ENCODE data around the gene CCDC82. TPM values are rescaled to one million over a fixed set of nuclear protein-coding genes. Genes with fewer than 3 reads are reported as not detected.

Gene CCDC82
- total and polyA plus RNA-seq, 2 of the 4 experiments (the other 2 are of a cell fraction) = 4.1 to 9.4 TPM

DNA sequence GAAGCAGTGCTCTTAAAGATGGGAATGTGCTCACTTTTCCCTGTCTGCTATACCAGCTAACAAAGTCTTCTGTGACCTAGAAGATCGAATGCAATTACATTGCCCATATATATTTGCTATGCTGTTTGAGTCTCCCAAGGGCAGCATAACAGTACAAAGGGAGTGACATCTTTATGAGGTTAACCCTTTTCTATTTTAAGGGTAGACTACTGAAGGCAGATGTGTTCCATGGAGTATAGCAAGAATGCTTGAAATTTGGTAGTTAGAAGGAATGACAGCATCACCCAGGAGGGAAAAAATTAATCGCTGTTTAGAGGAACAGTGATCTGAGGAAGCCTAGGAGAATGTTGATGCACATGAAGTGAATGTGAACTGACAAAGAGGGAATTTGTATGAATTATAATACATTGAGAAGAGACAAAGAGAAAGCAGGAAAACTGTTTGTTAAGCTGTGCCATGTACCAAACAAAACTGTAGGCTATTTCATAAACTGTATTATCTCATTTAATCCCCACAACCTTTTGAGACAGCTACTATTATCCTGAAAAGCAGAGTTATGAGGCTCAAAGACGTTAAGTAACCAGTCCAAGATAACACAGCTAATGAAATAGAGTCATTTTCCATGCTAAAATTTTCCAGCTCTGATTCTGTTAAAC lies 59.7 kb downstream of the CCDC82 start:
- 100% methylated on average over 1 of the region's 3 CpGs; no CpG with 5 or more reads in 1 of the 2 experiments for WGBS, 2 experiments (ENCODE audit: extremely low coverage in 2 of 2, insufficient read length in 1 of 2)
- no peak overlapping the region; the same call in 1 of the 2 replicates for H3K27ac ChIP-seq (ENCODE audit: insufficient read depth, low read length)
- ATAC-seq (ENCODE audit: low read depth) = no peak

More for the DNA sequence above, 59.7 kb downstream of the CCDC82 start:
- Histone ChIP-seq H2AK5ac (ENCODE audit: low read depth, low read length) (no peak overlapping the region), H3K18ac (ENCODE audit: low read depth, low read length) (peak overlapping the region; percentile 39; the same call in 1 of the 2 replicates), H2BK15ac (ENCODE audit: low read depth, low read length) (0 out of 3 replicates have a peak overlapping the region, but pooled peaks have one; percentile 21), H3K4ac (ENCODE audit: low read depth, low read length) (peak overlapping the region; percentile 27; the same call in 1 of the 2 replicates), H3K4me1 (ENCODE audit: control insufficient read depth, insufficient read depth, low read length) (peaks cover 42% of the 10 kb centered on the region), H3K27me3 (ENCODE audit: control insufficient read depth, insufficient read depth, low read length) (no peaks in the 10 kb centered on the region), H3K9ac (ENCODE audit: low read depth, low read length) (no peak overlapping the region), H3K79me1 (ENCODE audit: low read depth in 1 of 2, low read length in 2 of 2) (peaks cover 29 to 74% of the 10 kb centered on the region in 2 experiments), H4K8ac (ENCODE audit: low read depth in 2 of 2, low read length in 2 of 2) (no peak overlapping the region), H2AK9ac (replicated peaks; ENCODE audit: low read depth, low read length, poor library complexity) (no peak overlapping the region), H3K9me1 (ENCODE audit: insufficient read depth, low read length) (peaks cover 18% of the 10 kb centered on the region), H3K14ac (replicated peaks; ENCODE audit: low read depth, low read length) (0 out of 2 replicates have a peak overlapping the region, but pooled peaks have one; percentile 28), H3K4me2 (ENCODE audit: low read depth, low read length) (peak overlapping the region; percentile 10; the same call in 1 of the 2 replicates), H2BK120ac (ENCODE audit: low read depth, low read length) (peak overlapping the region; percentile 3; the same call in 1 of the 2 replicates), H2AFZ (replicated peaks; ENCODE audit: low read length, poor library complexity) (no peak overlapping the region), H2BK5ac (ENCODE audit: low read depth, low read length, poor library complexity, severe bottlenecking) (peak overlapping the region; percentile 85), H4K91ac (ENCODE audit: insufficient read depth, low read depth, low read length) (peak overlapping the region; percentile 24; the same call in 1 of the 2 replicates), H3K36me3 (ENCODE audit: control insufficient read depth, insufficient read depth, low read length) (peaks cover 1% of the 10 kb centered on the region; the same call in 1 of the 2 replicates), H3K4me3 (ENCODE audit: insufficient read depth, low read depth, low read length) (no peak overlapping the region), H2BK20ac (ENCODE audit: low read depth, low read length) (peak overlapping the region; percentile 19; the same call in 1 of the 2 replicates), H4K20me1 (ENCODE audit: insufficient read depth, low read length) (no peaks in the 10 kb centered on the region; the same call in 1 of the 2 replicates), H3K56ac (ENCODE audit: extremely low read depth, insufficient read depth, low read length) (no peak overlapping the region), H3K9me3 (ENCODE audit: control insufficient read depth, insufficient read depth, low read length) (no peaks in the 10 kb centered on the region), H3K23ac (ENCODE audit: low read depth, low read length) (peak overlapping the region; percentile 35), H4K5ac (ENCODE audit: low read depth, low read length) (no peak overlapping the region)
- in situ Hi-C loops (cut with MboI; ENCODE audit: low sequenced_read_pairs) (no loop called here), dilution Hi-C loops (cut with HindIII; ENCODE audit: low sequenced_read_pairs, unreplicated experiment) (no loop called here), intact Hi-C loops (cut with micrococcal nuclease) (no loop called here)
- POLR2A ChIA-PET (ENCODE audit: unreplicated experiment) = no interaction called here
- no peak for DNase-seq
- CTCF ChIA-PET = no interaction called here
- BruUV-seq (replicated peaks) = no TSS peak
- TF ChIP-seq CEBPB (IDR thresholded peaks at IDR 0.05; ENCODE audit: low read depth, low read length) (no peak), POLR2A (IDR thresholded peaks at IDR 0.05; ENCODE audit: low read depth, low read length) (no peak), CHD1 (IDR thresholded peaks at IDR 0.05; ENCODE audit: low read depth, low read length) (no peak), NFE2L2 (IDR thresholded peaks at IDR 0.05; ENCODE audit: low read depth, low read length) (no peak), SMC3 (IDR thresholded peaks at IDR 0.05; ENCODE audit: low read depth, low read length) (no peak), RAD21 (IDR thresholded peaks at IDR 0.05; ENCODE audit: low read length) (no peak), MXI1 (IDR thresholded peaks at IDR 0.05; ENCODE audit: borderline replicate concordance, low read depth, low read length) (no peak)

Data from IMR-90 (cell line).